HL-60 (cell line): Measurements from ENCODE around the gene GTF3C1.
"Not testable (repeated sequence)": the region's sequence is repeated elsewhere in the genome, so short reads cannot be mapped to it uniquely, and the experiment has no call there.

Source experiments
- DNase-seq, 2 experiments: peaks; one replicate each; pipeline ENCODE4 v3.0.0-alpha.2; 2010 to 2020; ENCODE audit warnings: low read depth in 1 of 2, low spot score in 1 of 2
- H3K27ac ChIP-seq: fragments of 250-450 bp; sonication (Bioruptor Pico); replicated peaks from 2 replicates; pipeline ENCODE4 v1.5.1; 2020; ENCODE audit warnings: mild to moderate bottlenecking, moderate library complexity
- H3K27me3 ChIP-seq: fragments of 250-450 bp; sonication (Bioruptor Pico); 2 replicates; pipeline ENCODE4 v1.5.1; 2021; ENCODE audit warnings: mild to moderate bottlenecking, moderate library complexity; ENCODE audit not compliant: insufficient read depth, poor library complexity, severe bottlenecking
- H3K4me3 ChIP-seq: replicated peaks from 2 replicates; pipeline ENCODE4 v1.5.1; 2011; ENCODE audit warnings: mild to moderate bottlenecking, control low read depth, low read length; ENCODE audit not compliant: insufficient read depth
- GABPA ChIP-seq: IDR thresholded peaks from 2 replicates; pipeline ENCODE4 v1.6.1; 2012; ENCODE audit warnings: low read depth
- POLR2AphosphoS5 ChIP-seq: IDR thresholded peaks from 2 replicates; pipeline ENCODE4 v1.6.1; 2012; ENCODE audit warnings: low read depth
- SPI1 ChIP-seq: IDR thresholded peaks from 2 replicates; pipeline ENCODE4 v1.6.1; 2012; ENCODE audit warnings: low read depth, mild to moderate bottlenecking, borderline replicate concordance
- TF ChIP-seq, protein P1 (sequence below): IDR thresholded peaks from 2 replicates; pipeline ENCODE4 v1.6.1; 2012; ENCODE audit warnings: low read depth; ENCODE audit not compliant: insufficient replicate concordance
- TF ChIP-seq, protein P2 (sequence below): IDR thresholded peaks from one replicate; pipeline ENCODE4 v1.5.1; 2011; ENCODE audit warnings: low read length, control low read depth, inconsistent platforms; ENCODE audit not compliant: insufficient read depth

GTF3C1 gene

DNA sequence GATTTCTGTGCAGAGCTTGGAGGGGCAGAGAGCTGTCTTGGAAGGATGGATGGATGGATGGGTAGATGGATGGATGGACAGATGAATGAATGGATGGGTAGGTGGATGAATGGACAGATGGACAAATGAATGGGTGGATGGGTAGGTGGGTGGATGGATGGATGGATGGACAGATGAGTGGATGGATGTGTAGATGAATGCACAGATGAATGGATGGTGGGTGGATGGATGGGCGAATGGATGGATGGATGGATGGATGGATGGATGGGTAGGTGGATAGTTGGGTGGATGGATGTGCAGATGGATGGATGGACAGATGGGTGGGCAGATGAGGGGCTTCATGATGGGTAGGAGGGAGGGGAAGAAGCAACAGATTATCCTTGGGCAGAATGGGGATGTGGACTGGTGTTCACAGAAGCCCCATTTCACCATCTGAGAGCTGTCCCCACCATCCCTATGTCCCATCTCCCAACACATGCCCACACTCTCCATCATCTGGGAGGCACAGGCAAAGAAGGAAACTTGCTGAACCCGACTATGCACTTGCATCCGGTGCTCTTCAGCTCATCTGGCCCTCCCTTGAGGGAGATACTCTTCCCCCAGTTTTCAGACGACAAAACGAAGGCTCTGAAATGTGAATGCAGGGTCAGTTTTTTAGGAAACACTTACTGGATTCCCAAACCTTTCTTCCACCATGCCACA is 90.6 kb downstream of the GTF3C1 start:
- Histone ChIP-seq H3K4me3 (no peak overlapping the region), H3K27ac (no peak overlapping the region), H3K27me3 (no peaks in the 10 kb centered on the region)
- TF ChIP-seq, protein P1, sequence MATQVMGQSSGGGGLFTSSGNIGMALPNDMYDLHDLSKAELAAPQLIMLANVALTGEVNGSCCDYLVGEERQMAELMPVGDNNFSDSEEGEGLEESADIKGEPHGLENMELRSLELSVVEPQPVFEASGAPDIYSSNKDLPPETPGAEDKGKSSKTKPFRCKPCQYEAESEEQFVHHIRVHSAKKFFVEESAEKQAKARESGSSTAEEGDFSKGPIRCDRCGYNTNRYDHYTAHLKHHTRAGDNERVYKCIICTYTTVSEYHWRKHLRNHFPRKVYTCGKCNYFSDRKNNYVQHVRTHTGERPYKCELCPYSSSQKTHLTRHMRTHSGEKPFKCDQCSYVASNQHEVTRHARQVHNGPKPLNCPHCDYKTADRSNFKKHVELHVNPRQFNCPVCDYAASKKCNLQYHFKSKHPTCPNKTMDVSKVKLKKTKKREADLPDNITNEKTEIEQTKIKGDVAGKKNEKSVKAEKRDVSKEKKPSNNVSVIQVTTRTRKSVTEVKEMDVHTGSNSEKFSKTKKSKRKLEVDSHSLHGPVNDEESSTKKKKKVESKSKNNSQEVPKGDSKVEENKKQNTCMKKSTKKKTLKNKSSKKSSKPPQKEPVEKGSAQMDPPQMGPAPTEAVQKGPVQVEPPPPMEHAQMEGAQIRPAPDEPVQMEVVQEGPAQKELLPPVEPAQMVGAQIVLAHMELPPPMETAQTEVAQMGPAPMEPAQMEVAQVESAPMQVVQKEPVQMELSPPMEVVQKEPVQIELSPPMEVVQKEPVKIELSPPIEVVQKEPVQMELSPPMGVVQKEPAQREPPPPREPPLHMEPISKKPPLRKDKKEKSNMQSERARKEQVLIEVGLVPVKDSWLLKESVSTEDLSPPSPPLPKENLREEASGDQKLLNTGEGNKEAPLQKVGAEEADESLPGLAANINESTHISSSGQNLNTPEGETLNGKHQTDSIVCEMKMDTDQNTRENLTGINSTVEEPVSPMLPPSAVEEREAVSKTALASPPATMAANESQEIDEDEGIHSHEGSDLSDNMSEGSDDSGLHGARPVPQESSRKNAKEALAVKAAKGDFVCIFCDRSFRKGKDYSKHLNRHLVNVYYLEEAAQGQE, result no peak
- TF ChIP-seq, protein P2, sequence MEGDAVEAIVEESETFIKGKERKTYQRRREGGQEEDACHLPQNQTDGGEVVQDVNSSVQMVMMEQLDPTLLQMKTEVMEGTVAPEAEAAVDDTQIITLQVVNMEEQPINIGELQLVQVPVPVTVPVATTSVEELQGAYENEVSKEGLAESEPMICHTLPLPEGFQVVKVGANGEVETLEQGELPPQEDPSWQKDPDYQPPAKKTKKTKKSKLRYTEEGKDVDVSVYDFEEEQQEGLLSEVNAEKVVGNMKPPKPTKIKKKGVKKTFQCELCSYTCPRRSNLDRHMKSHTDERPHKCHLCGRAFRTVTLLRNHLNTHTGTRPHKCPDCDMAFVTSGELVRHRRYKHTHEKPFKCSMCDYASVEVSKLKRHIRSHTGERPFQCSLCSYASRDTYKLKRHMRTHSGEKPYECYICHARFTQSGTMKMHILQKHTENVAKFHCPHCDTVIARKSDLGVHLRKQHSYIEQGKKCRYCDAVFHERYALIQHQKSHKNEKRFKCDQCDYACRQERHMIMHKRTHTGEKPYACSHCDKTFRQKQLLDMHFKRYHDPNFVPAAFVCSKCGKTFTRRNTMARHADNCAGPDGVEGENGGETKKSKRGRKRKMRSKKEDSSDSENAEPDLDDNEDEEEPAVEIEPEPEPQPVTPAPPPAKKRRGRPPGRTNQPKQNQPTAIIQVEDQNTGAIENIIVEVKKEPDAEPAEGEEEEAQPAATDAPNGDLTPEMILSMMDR, result no peak
- TF ChIP-seq SPI1 (no peak), POLR2AphosphoS5 (no peak), GABPA (no peak)
- DNase-seq, result no peak

DNA sequence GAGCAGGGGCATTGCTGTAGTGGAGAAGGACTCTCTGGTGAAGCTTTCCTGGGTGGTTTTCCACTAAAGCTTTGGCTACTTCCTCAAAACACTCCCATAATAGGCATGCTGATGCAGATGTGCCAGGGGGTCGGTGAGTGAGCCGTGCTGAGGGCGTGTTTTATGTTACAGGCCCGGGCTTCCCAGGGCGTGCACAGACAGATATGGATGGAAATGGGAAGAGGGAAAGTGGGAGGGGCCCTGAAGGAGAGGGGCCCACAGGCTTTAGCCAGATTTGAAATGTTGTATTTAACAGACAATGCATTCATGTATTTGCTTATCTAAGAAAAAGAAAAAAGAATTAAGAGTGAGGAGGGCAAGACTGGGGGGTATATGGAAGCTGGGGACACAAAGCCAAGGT is 91.5 kb downstream of the GTF3C1 start:
- H3K27me3 ChIP-seq, result no peaks in the 10 kb centered on the region
- TF ChIP-seq SPI1, result no peak
- TF ChIP-seq POLR2AphosphoS5, result no peak
- TF ChIP-seq, protein P1, result no peak
- TF ChIP-seq GABPA, result no peak
- TF ChIP-seq, protein P2, result no peak
- H3K27ac ChIP-seq, result no peak overlapping the region
- no peak for DNase-seq
- no peak overlapping the region for H3K4me3 ChIP-seq

DNA sequence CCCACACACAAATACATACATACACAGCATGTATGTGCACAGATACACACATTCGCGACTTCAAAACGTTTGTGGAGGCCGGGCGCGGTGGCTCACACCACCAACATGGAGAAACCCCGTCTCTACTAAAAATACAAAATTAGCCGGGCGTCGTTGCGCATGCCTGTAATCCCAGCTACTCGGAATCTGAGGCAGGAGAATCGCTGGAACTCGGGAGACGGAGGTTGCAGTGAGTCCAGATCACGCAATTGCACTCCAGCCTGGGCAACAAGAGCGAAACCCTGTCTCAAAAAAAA is 92.2 kb downstream of the GTF3C1 start:
- not testable (repeated sequence) for H3K4me3 ChIP-seq, DNase-seq, H3K27me3 ChIP-seq, H3K27ac ChIP-seq

DNA sequence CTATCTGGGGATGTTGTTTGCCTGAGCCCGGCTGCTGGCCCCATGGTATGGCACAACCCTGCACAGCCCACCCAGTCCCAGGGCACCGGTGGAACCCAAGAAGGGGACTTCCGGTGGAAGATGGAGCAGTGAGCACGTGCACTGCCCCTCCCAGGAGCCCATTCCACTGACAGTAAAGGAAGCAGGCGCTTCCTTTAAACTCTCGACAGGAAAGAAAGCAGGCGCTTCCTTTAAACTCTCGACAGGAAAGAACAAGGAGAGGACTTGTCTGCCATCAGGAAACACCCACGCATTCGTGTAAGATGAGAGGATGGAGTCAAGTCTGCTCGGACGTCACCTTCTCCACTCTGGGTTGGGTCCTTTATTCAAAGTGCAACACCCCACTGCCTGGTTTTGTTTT is 94.0 kb downstream of the GTF3C1 start:
- DNase-seq, result no peak
- H3K27ac ChIP-seq, result no peak overlapping the region
- TF ChIP-seq SPI1 (no peak), GABPA (no peak), POLR2AphosphoS5 (no peak)
- no peaks in the 10 kb centered on the region for H3K27me3 ChIP-seq
- no peak overlapping the region for H3K4me3 ChIP-seq

DNA sequence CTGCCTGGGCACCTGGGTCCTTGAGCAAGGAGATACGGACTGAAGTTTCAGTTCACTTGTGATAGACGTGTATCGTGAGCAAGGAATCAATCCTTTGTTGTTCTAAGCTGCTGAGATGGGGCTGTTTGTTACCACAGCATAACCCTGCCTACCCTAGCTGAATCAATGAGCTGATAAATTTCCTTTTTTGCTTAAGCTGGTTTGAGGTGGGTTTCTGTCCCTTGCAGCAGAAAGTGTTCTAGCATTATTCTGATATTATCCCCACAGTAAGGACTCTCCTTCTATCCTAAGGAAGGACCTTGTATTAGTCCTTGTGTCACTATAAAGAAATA is 96.3 kb downstream of the GTF3C1 start:
- TF ChIP-seq SPI1 (no peak), POLR2AphosphoS5 (no peak), GABPA (no peak)
- TF ChIP-seq, protein P1, result no peak
- TF ChIP-seq, protein P2, result no peak
- DNase-seq, result no peak
- Histone ChIP-seq H3K4me3 (no peak overlapping the region), H3K27me3 (peaks cover 9% of the 10 kb centered on the region), H3K27ac (no peak overlapping the region)
